ENCODE data around the gene RPL41.

RPL41 gene

DNA sequence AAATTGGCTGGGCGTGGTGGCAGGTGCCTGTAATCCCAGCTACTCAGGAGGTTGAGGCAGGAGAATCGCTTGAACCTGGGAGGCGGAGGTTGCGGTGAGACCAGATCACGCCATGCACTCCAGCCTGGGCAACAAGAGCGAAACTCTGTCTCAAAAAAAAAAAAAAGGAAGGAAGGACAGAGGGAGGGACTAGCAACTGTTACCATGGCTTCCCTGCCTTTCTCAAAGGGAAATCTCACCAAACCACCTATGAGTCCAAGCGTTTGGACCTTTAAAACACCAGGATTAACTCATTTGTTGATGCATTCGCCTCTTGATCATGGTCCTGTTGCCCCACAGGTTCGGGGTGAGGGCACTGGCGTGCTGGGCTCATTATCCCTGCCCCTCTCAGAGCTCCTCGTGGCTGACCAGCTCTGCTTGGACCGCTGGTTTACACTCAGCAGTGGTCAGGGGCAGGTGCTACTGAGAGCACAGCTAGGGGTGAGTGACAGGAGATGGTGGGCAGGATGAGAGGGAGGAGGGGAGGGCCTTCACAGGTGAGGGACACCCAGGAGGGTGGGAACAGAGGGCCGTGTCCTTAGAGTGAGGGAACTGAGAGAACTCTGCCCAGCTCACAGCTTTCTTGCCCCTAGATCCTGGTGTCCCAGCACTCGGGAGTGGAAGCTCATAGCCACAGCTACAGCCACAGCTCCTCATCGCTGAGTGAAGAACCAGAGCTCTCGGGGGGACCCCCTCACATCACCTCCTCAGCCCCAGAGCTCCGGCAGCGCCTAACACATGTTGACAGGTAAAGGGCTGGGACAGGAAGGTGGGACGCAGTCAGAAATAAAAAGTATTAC, 25.7 kb downstream of the RPL41 start:
- no peaks in the 10 kb centered on the region for H3K27me3 ChIP-seq (ENCODE audit: control insufficient read depth in 2 of 2, insufficient read depth in 2 of 2, low read length in 2 of 2)
- H3K9me3 ChIP-seq (ENCODE audit: control insufficient read depth in 2 of 2, low read length in 2 of 2): no peaks in the 10 kb centered on the region
- H3K4me1 ChIP-seq (ENCODE audit: control insufficient read depth in 2 of 2, insufficient read depth in 2 of 2, low read length in 2 of 2): peaks cover 13 to 23% of the 10 kb centered on the region in 2 donors
- H3K27ac ChIP-seq (ENCODE audit: low read depth in 2 of 2, low read length in 2 of 2): no peak overlapping the region
- no peak overlapping the region for H3K4me3 ChIP-seq (ENCODE audit: low read length in 2 of 2)
- H3K9ac ChIP-seq (ENCODE audit: low read depth in 1 of 2, low read length in 2 of 2): no peak overlapping the region
- peaks cover 45 to 60% of the 10 kb centered on the region in 2 donors for H3K36me3 ChIP-seq (ENCODE audit: control insufficient read depth in 2 of 2, insufficient read depth in 2 of 2, low read length in 2 of 2)

- peaks cover 13 to 24% of the 10 kb centered on the region in 2 donors for H3K4me1 ChIP-seq (ENCODE audit: control insufficient read depth in 2 of 2, insufficient read depth in 2 of 2, low read length in 2 of 2)
- H3K27ac ChIP-seq (ENCODE audit: low read depth in 2 of 2, low read length in 2 of 2): peak overlapping the region; percentile 52 to 69
- H3K27me3 ChIP-seq (ENCODE audit: control insufficient read depth in 2 of 2, insufficient read depth in 2 of 2, low read length in 2 of 2): no peaks in the 10 kb centered on the region
- H3K4me3 ChIP-seq (ENCODE audit: low read length in 2 of 2): no peak overlapping the region
- peaks cover 35 to 49% of the 10 kb centered on the region in 2 donors for H3K36me3 ChIP-seq (ENCODE audit: control insufficient read depth in 2 of 2, insufficient read depth in 2 of 2, low read length in 2 of 2)
- H3K9ac ChIP-seq (ENCODE audit: low read depth in 1 of 2, low read length in 2 of 2): no peak overlapping the region
- H3K9me3 ChIP-seq (ENCODE audit: control insufficient read depth in 2 of 2, low read length in 2 of 2): no peaks in the 10 kb centered on the region
Measured at GRCh38 chr12:56143217-56143616, 26.8 kb downstream of the RPL41 start.

DNA sequence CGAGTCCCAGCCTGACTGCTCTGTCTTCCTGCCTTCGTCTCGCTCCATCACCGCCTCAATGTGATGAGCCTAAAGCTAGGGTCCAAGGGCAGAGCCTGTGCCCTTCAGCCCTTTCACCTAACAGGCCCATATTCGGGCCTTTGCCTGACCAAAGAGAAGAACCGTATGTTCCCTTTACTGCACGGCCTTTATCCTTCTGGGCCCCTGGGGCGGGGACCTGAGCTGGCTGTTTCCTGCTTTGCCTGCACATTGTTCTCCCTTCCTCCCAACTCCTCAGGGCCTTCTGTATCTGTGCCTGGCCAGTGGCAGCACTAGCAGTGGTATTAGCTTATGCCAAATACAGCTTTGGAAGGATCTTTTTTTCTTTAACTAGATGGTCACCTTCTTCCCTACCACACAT, 27.4 kb downstream of the RPL41 start:
- Histone ChIP-seq H3K27ac (ENCODE audit: low read depth in 2 of 2, low read length in 2 of 2) (peak overlapping the region; percentile 63 to 69), H3K27me3 (ENCODE audit: control insufficient read depth in 2 of 2, insufficient read depth in 2 of 2, low read length in 2 of 2) (no peaks in the 10 kb centered on the region), H3K36me3 (ENCODE audit: control insufficient read depth in 2 of 2, insufficient read depth in 2 of 2, low read length in 2 of 2) (peaks cover 29 to 43% of the 10 kb centered on the region in 2 donors), H3K4me3 (ENCODE audit: low read length in 2 of 2) (no peak overlapping the region), H3K9me3 (ENCODE audit: control insufficient read depth in 2 of 2, low read length in 2 of 2) (no peaks in the 10 kb centered on the region), H3K9ac (ENCODE audit: low read depth in 1 of 2, low read length in 2 of 2) (peak overlapping the region in 1 of 2 donors; percentile 15), H3K4me1 (ENCODE audit: control insufficient read depth in 2 of 2, insufficient read depth in 2 of 2, low read length in 2 of 2) (peaks cover 13 to 24% of the 10 kb centered on the region in 2 donors)

GRCh38 chr12:56145217-56145616, 28.8 kb downstream of the RPL41 start:
- Histone ChIP-seq H3K9ac (ENCODE audit: low read depth in 1 of 2, low read length in 2 of 2) (no peak overlapping the region), H3K27me3 (ENCODE audit: control insufficient read depth in 2 of 2, insufficient read depth in 2 of 2, low read length in 2 of 2) (no peaks in the 10 kb centered on the region), H3K4me1 (ENCODE audit: control insufficient read depth in 2 of 2, insufficient read depth in 2 of 2, low read length in 2 of 2) (peaks cover 13 to 24% of the 10 kb centered on the region in 2 donors), H3K4me3 (ENCODE audit: low read length in 2 of 2) (no peak overlapping the region), H3K9me3 (ENCODE audit: control insufficient read depth in 2 of 2, low read length in 2 of 2) (no peaks in the 10 kb centered on the region), H3K36me3 (ENCODE audit: control insufficient read depth in 2 of 2, insufficient read depth in 2 of 2, low read length in 2 of 2) (peaks cover 29 to 39% of the 10 kb centered on the region in 2 donors), H3K27ac (ENCODE audit: low read depth in 2 of 2, low read length in 2 of 2) (no peak overlapping the region)

- Histone ChIP-seq H3K36me3 (ENCODE audit: control insufficient read depth in 2 of 2, insufficient read depth in 2 of 2, low read length in 2 of 2) (peaks cover 29 to 34% of the 10 kb centered on the region in 2 donors), H3K4me1 (ENCODE audit: control insufficient read depth in 2 of 2, insufficient read depth in 2 of 2, low read length in 2 of 2) (peaks cover 18 to 31% of the 10 kb centered on the region in 2 donors), H3K27me3 (ENCODE audit: control insufficient read depth in 2 of 2, insufficient read depth in 2 of 2, low read length in 2 of 2) (no peaks in the 10 kb centered on the region), H3K4me3 (ENCODE audit: low read length in 2 of 2) (no peak overlapping the region), H3K27ac (ENCODE audit: low read depth in 2 of 2, low read length in 2 of 2) (peak overlapping the region; percentile 48 to 71), H3K9me3 (ENCODE audit: control insufficient read depth in 2 of 2, low read length in 2 of 2) (no peaks in the 10 kb centered on the region), H3K9ac (ENCODE audit: low read depth in 1 of 2, low read length in 2 of 2) (peak overlapping the region in 1 of 2 donors; percentile 26)
Measured at GRCh38 chr12:56146492-56147460, 30.3 kb downstream of the RPL41 start.

- H3K4me1 ChIP-seq (ENCODE audit: control insufficient read depth in 2 of 2, insufficient read depth in 2 of 2, low read length in 2 of 2): peaks cover 18 to 24% of the 10 kb centered on the region in 2 donors
- H3K4me3 ChIP-seq (ENCODE audit: low read length in 2 of 2): no peak overlapping the region
- no peak overlapping the region for H3K9ac ChIP-seq (ENCODE audit: low read depth in 1 of 2, low read length in 2 of 2)
- no peak overlapping the region for H3K27ac ChIP-seq (ENCODE audit: low read depth in 2 of 2, low read length in 2 of 2)
- no peaks in the 10 kb centered on the region for H3K9me3 ChIP-seq (ENCODE audit: control insufficient read depth in 2 of 2, low read length in 2 of 2)
- H3K27me3 ChIP-seq (ENCODE audit: control insufficient read depth in 2 of 2, insufficient read depth in 2 of 2, low read length in 2 of 2): no peaks in the 10 kb centered on the region
- peaks cover 0 to 2% of the 10 kb centered on the region in 2 donors for H3K36me3 ChIP-seq (ENCODE audit: control insufficient read depth in 2 of 2, insufficient read depth in 2 of 2, low read length in 2 of 2)
Measured at GRCh38 chr12:56150563-56150962, 34.1 kb downstream of the RPL41 start.

DNA sequence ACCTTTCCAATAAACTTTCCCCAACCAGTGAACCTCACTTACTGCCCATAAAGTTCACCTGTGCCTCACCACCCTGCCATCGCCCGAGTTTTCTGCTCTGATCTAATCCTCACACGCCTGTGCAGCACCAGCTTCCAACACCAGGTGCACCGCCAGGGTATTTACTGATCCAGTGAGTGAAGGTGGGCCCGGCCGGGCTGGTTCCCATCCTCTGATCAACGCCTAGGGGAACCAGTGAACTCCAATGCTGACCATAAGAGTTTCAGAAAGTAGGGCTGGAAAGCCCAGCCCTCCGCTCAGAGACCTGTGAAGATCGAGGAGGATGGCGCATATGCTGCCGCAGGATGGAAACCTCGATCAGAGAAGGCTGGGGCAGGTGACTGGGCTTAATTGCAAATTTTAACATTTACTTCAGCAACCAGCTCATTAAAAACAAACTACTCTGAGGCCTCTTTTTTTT, 35.3 kb downstream of the RPL41 start:
- peak overlapping the region; percentile 94 to 95 for H3K27ac ChIP-seq (ENCODE audit: low read depth in 2 of 2, low read length in 2 of 2)
- H3K4me3 ChIP-seq (ENCODE audit: low read length in 2 of 2): peak overlapping the region; percentile 62 to 87

GRCh38 chr12:56152132-56152755, 35.8 kb downstream of the RPL41 start, which contains the start of gene MYL6B:
TSS of gene MYL6B (plus strand) at chr12:56152587. CDS start at chr12:56153919, 1,332 bp downstream.
- H3K9me3 ChIP-seq (ENCODE audit: control insufficient read depth in 2 of 2, low read length in 2 of 2): no peaks in the 10 kb centered on the region

More for the DNA sequence above, 35.3 kb downstream of the RPL41 start:
- Histone ChIP-seq H3K9me3 (ENCODE audit: control insufficient read depth in 2 of 2, low read length in 2 of 2) (no peaks in the 10 kb centered on the region), H3K4me1 (ENCODE audit: control insufficient read depth in 2 of 2, insufficient read depth in 2 of 2, low read length in 2 of 2) (peaks cover 15 to 18% of the 10 kb centered on the region in 2 donors), H3K9ac (ENCODE audit: low read depth in 1 of 2, low read length in 2 of 2) (peak overlapping the region; percentile 82 to 84), H3K36me3 (ENCODE audit: control insufficient read depth in 2 of 2, insufficient read depth in 2 of 2, low read length in 2 of 2) (peaks cover 0 to 2% of the 10 kb centered on the region in 2 donors), H3K27me3 (ENCODE audit: control insufficient read depth in 2 of 2, insufficient read depth in 2 of 2, low read length in 2 of 2) (no peaks in the 10 kb centered on the region)

More at GRCh38 chr12:56152132-56152755, 35.8 kb downstream of the RPL41 start, which contains the start of gene MYL6B:
- Histone ChIP-seq H3K27ac (ENCODE audit: low read depth in 2 of 2, low read length in 2 of 2) (peak within 1 kb of the TSS; percentile 94 to 95), H3K36me3 (ENCODE audit: control insufficient read depth in 2 of 2, insufficient read depth in 2 of 2, low read length in 2 of 2) (peaks cover 0 to 2% of the 10 kb centered on the region in 2 donors), H3K9ac (ENCODE audit: low read depth in 1 of 2, low read length in 2 of 2) (peak within 1 kb of the TSS; percentile 82 to 84), H3K27me3 (ENCODE audit: control insufficient read depth in 2 of 2, insufficient read depth in 2 of 2, low read length in 2 of 2) (no peaks in the 10 kb centered on the region), H3K4me1 (ENCODE audit: control insufficient read depth in 2 of 2, insufficient read depth in 2 of 2, low read length in 2 of 2) (peaks cover 14 to 15% of the 10 kb centered on the region in 2 donors), H3K4me3 (ENCODE audit: low read length in 2 of 2) (peak within 1 kb of the TSS; percentile 62 to 87)
